SJCRH30 (cell line): ENCODE data around the gene NAA10. TPM values are rescaled to one million over a fixed set of nuclear protein-coding genes. Genes with fewer than 3 reads are reported as not detected.

Experiments used
- DNase-seq, 2 experiments: peaks; one replicate each; pipeline ENCODE4 v3.0.0-alpha.2; 2015 to 2020
- H3K27ac ChIP-seq: fragments of 250-450 bp; sonication (Bioruptor Pico); 2 replicates; pipeline ENCODE4 v1.5.1; 2020; ENCODE audit warnings: mild to moderate bottlenecking, moderate library complexity
- H3K27me3 ChIP-seq: fragments of 250-450 bp; sonication (Bioruptor Pico); 2 replicates; pipeline ENCODE4 v1.5.1; 2020; ENCODE audit warnings: mild to moderate bottlenecking, moderate library complexity
- H3K36me3 ChIP-seq: fragments of 250-450 bp; sonication (Bioruptor Pico); 2 replicates; pipeline ENCODE4 v1.5.1; 2020; ENCODE audit warnings: mild to moderate bottlenecking, moderate library complexity
- H3K4me1 ChIP-seq: fragments of 250-450 bp; sonication (Bioruptor Pico); 2 replicates; pipeline ENCODE4 v1.5.1; 2020; ENCODE audit warnings: mild to moderate bottlenecking, moderate library complexity
- H3K4me3 ChIP-seq: fragments of 250-450 bp; sonication (Bioruptor Pico); 2 replicates; pipeline ENCODE4 v1.5.1; 2020; ENCODE audit warnings: mild to moderate bottlenecking, moderate library complexity
- H3K9me3 ChIP-seq: fragments of 250-450 bp; sonication (Bioruptor Pico); replicated peaks from 2 replicates; pipeline ENCODE4 v1.5.1; 2020; ENCODE audit warnings: mild to moderate bottlenecking, moderate library complexity
- total RNA-seq: library from RNA; depleted of rRNA; stranded (reverse); fragments of >200 nt; shearing (Covaris generic); gene quantifications from 2 replicates; pipeline ENCODE4 v1.2.3, GENCODE V29; 2014

Gene NAA10
- total RNA-seq, 1 experiment from 2014 or later: 58.6 TPM

- DNase-seq: peak; percentile 59 to 67
- H3K4me3 ChIP-seq: peak overlapping the region; percentile 97
- no peaks in the 10 kb centered on the region for H3K9me3 ChIP-seq
- peak overlapping the region; percentile 100 for H3K27ac ChIP-seq
- no peaks in the 10 kb centered on the region for H3K27me3 ChIP-seq
- H3K4me1 ChIP-seq: peaks cover 5% of the 10 kb centered on the region
- H3K36me3 ChIP-seq: peaks cover 8% of the 10 kb centered on the region; the same call in 1 of the 2 replicates
Measured at GRCh38 chrX:153970357-153971123, 35.7 kb upstream of the NAA10 start.

GRCh38 chrX:153969904-153970356 lies 35.1 kb upstream of the NAA10 start:
- Histone ChIP-seq H3K27ac (peak overlapping the region; percentile 54), H3K27me3 (no peaks in the 10 kb centered on the region), H3K36me3 (peaks cover 8% of the 10 kb centered on the region; the same call in 1 of the 2 replicates), H3K4me1 (peaks cover 5% of the 10 kb centered on the region), H3K9me3 (no peaks in the 10 kb centered on the region), H3K4me3 (peak overlapping the region; percentile 97)
- no peak for DNase-seq

GRCh38 chrX:153969125-153969903 lies 34.5 kb upstream of the NAA10 start:
- Histone ChIP-seq H3K4me3 (peak overlapping the region; percentile 97), H3K9me3 (no peaks in the 10 kb centered on the region), H3K27ac (peak overlapping the region; percentile 54), H3K36me3 (peaks cover 8% of the 10 kb centered on the region; the same call in 1 of the 2 replicates), H3K4me1 (peaks cover 5% of the 10 kb centered on the region), H3K27me3 (no peaks in the 10 kb centered on the region)
- DNase-seq: peak in 1 of 2 experiments; percentile 13

- Histone ChIP-seq H3K36me3 (peaks cover 8% of the 10 kb centered on the region; the same call in 1 of the 2 replicates), H3K9me3 (no peaks in the 10 kb centered on the region), H3K4me3 (peak overlapping the region; percentile 97), H3K27me3 (no peaks in the 10 kb centered on the region), H3K27ac (peak overlapping the region; percentile 54), H3K4me1 (peaks cover 5% of the 10 kb centered on the region)
- peak; percentile 78 to 83 for DNase-seq
Measured at GRCh38 chrX:153968754-153969124, 33.9 kb upstream of the NAA10 start.

GRCh38 chrX:153968255-153968654 lies 33.4 kb upstream of the NAA10 start:
- DNase-seq: no peak
- no peaks in the 10 kb centered on the region for H3K27me3 ChIP-seq
- peaks cover 8% of the 10 kb centered on the region; the same call in 1 of the 2 replicates for H3K36me3 ChIP-seq
- no peaks in the 10 kb centered on the region for H3K9me3 ChIP-seq
- H3K4me1 ChIP-seq: peaks cover 5% of the 10 kb centered on the region
- H3K4me3 ChIP-seq: peak overlapping the region; percentile 97
- no peak overlapping the region for H3K27ac ChIP-seq

GRCh38 chrX:153967536-153968224 lies 32.8 kb upstream of the NAA10 start:
- Histone ChIP-seq H3K36me3 (peaks cover 9% of the 10 kb centered on the region), H3K4me3 (no peak overlapping the region), H3K27me3 (no peaks in the 10 kb centered on the region), H3K4me1 (peaks cover 5% of the 10 kb centered on the region), H3K9me3 (no peaks in the 10 kb centered on the region), H3K27ac (no peak overlapping the region)
- no peak for DNase-seq

- peaks cover 16% of the 10 kb centered on the region for H3K36me3 ChIP-seq
- DNase-seq: no peak
- no peaks in the 10 kb centered on the region for H3K27me3 ChIP-seq
- no peak overlapping the region for H3K4me3 ChIP-seq
- H3K27ac ChIP-seq: no peak overlapping the region
- no peaks in the 10 kb centered on the region for H3K9me3 ChIP-seq
- peaks cover 5% of the 10 kb centered on the region for H3K4me1 ChIP-seq
Measured at GRCh38 chrX:153966841-153967535, 32.2 kb upstream of the NAA10 start.

- H3K27me3 ChIP-seq: no peaks in the 10 kb centered on the region
- no peaks in the 10 kb centered on the region for H3K9me3 ChIP-seq
- no peak for DNase-seq
- H3K36me3 ChIP-seq: peaks cover 23% of the 10 kb centered on the region
- H3K27ac ChIP-seq: no peak overlapping the region
- peaks cover 5% of the 10 kb centered on the region for H3K4me1 ChIP-seq
- H3K4me3 ChIP-seq: no peak overlapping the region
Measured at GRCh38 chrX:153966283-153966688, 31.4 kb upstream of the NAA10 start.

GRCh38 chrX:153965406-153965805 lies 30.6 kb upstream of the NAA10 start:
- H3K36me3 ChIP-seq: peaks cover 25% of the 10 kb centered on the region
- peaks cover 5% of the 10 kb centered on the region for H3K4me1 ChIP-seq
- no peaks in the 10 kb centered on the region for H3K27me3 ChIP-seq
- no peaks in the 10 kb centered on the region for H3K9me3 ChIP-seq
- H3K27ac ChIP-seq: no peak overlapping the region
- no peak for DNase-seq
- H3K4me3 ChIP-seq: no peak overlapping the region

GRCh38 chrX:153964105-153964504 lies 29.3 kb upstream of the NAA10 start:
- H3K9me3 ChIP-seq: no peaks in the 10 kb centered on the region
- no peak for DNase-seq
- peaks cover 34% of the 10 kb centered on the region for H3K36me3 ChIP-seq
- H3K4me3 ChIP-seq: no peak overlapping the region
- no peaks in the 10 kb centered on the region for H3K27me3 ChIP-seq
- peaks cover 5% of the 10 kb centered on the region for H3K4me1 ChIP-seq
- H3K27ac ChIP-seq: no peak overlapping the region

- Histone ChIP-seq H3K27ac (no peak overlapping the region), H3K4me3 (no peak overlapping the region), H3K4me1 (peaks cover 5% of the 10 kb centered on the region), H3K9me3 (no peaks in the 10 kb centered on the region), H3K36me3 (peaks cover 33% of the 10 kb centered on the region), H3K27me3 (no peaks in the 10 kb centered on the region)
- DNase-seq: no peak
Measured at GRCh38 chrX:153963546-153963945, 28.7 kb upstream of the NAA10 start.

GRCh38 chrX:153961292-153961691 lies 26.5 kb upstream of the NAA10 start:
- Histone ChIP-seq H3K27me3 (no peaks in the 10 kb centered on the region), H3K27ac (no peak overlapping the region), H3K4me3 (no peak overlapping the region), H3K4me1 (no peaks in the 10 kb centered on the region), H3K36me3 (peaks cover 37% of the 10 kb centered on the region), H3K9me3 (no peaks in the 10 kb centered on the region)
- DNase-seq: no peak

GRCh38 chrX:153960786-153961185 lies 25.9 kb upstream of the NAA10 start:
- H3K4me1 ChIP-seq: no peaks in the 10 kb centered on the region
- no peak overlapping the region for H3K4me3 ChIP-seq
- DNase-seq: no peak
- no peak overlapping the region for H3K27ac ChIP-seq
- no peaks in the 10 kb centered on the region for H3K9me3 ChIP-seq
- H3K36me3 ChIP-seq: peaks cover 38% of the 10 kb centered on the region
- H3K27me3 ChIP-seq: no peaks in the 10 kb centered on the region

GRCh38 chrX:153960077-153960476 lies 25.2 kb upstream of the NAA10 start:
- Histone ChIP-seq H3K4me3 (no peak overlapping the region), H3K36me3 (peaks cover 38% of the 10 kb centered on the region), H3K27ac (no peak overlapping the region), H3K4me1 (no peaks in the 10 kb centered on the region), H3K9me3 (no peaks in the 10 kb centered on the region), H3K27me3 (no peaks in the 10 kb centered on the region)
- DNase-seq: no peak
